HG02885 (cell line): ENCODE measurements around the gene RAN.
"Not testable (repeated sequence)": the region's sequence is repeated elsewhere in the genome, so short reads cannot be mapped to it uniquely, and the experiment has no call there.

Source experiments
- ATAC-seq: cut with Tn5 transposase; IDR thresholded peaks from one replicate; pipeline ENCODE4 v1.9.1; 2021; ENCODE audit warnings: mild to moderate bottlenecking; ENCODE audit not compliant: unreplicated experiment, poor library complexity

RAN gene

DNA sequence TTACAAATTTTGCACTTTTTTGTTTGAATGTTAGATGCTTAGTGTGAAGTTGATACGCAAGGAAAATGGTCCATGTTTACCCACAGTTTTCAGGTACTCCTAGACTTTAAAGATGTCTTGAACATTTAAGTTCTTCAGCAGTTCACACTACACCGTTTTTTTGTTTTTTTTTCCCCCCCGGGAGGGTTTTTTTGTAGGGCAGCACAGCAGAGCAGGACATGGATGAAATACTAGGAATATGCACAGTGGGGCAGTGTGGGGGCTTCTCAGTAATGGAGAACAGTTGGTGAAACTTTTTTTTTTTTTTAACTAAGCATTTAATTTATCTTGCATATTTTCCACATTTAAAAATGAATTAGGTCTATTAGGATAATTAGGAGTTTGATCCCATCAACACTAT lies 4.9 kb downstream of the RAN start:
- ATAC-seq: no peak

DNA sequence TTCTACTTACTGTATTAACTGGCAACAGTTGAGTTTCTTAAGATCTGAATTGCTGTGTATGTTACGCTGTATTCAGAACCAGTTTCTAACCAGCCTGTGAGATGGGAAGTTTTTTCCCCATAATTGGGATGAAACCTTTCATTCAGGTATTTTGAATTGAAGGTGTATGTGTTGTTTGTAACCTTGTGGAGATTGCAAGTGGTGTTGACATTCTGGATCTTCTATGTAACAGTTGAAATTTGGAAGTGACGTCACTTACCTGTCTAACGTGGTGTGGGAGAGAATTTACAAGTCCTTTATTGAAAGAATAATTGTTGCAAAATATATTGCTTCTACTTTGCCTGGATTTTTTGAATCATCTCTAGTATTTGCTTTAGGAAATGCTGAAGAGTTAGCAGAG lies 5.5 kb downstream of the RAN start:
- no peak for ATAC-seq

DNA sequence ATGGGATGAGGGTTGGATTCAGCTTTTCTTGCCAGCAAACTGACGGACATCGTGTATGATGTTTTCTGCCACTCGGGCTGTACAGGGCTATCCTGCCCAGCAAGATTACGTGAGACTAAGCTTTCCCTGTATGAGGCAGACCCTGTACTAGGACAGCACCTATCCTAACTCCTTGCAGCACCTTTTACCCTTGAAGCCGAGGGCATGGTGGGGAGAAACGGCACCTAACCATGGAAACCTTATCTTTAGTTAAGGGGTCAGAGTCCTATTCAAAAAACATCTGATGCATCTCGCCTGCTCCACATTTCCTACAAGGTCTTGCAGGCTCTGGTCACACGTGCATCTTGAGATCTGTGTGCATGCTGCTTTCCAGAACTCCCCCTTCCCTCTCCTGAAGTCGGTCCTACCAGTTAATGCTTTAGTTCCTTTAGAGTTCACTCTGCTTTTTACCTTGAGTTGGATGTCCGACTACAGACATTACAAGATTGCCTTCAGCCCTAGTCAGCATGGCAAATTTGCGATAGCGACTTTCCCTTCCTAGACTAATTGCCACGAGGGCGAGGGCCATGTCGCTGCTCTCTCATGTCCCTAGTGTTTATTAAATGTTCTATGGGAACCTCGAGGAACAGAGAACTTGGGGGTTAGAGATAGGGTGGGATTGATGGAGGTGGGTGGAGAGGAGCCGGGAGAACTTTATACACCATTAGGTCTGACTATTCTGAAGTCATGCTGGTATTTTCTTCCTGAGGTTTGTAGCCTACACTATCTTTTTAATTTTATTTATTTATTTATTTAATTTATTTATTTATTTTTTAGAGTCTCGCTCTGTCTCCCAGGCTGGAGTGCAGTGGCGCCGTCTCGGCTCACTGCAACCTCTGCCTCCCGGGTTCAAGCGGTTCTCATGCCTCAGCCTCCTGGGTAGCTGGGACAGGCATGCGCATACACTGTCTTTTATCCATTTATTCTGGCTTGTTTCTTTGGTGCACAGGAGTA lies 6.6 kb downstream of the RAN start:
- no peak for ATAC-seq

DNA sequence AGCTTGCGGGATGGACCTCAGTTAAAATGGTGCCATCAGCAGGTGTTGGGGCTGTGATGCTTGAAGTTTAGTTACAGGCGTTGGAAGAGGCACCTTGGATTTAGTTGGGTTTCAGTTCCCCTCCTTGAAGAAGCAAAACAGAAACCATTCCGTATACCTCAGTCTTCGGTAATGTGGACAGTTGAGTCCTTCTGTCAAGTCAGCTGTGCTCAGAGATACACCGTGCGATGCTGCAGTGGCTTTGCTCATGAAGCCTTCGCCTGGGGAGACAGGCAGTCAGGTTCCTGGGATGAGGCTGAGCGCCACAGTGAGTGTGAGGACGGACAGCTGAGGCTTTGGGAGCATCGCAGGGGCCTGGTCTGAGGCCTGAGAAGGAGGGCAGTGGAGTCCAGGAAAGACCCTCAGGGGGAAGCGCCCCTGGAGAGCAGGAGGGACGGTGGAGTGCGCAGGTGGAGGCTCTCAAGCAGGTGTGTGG lies 7.4 kb downstream of the RAN start:
- peak; percentile 83 for ATAC-seq

DNA sequence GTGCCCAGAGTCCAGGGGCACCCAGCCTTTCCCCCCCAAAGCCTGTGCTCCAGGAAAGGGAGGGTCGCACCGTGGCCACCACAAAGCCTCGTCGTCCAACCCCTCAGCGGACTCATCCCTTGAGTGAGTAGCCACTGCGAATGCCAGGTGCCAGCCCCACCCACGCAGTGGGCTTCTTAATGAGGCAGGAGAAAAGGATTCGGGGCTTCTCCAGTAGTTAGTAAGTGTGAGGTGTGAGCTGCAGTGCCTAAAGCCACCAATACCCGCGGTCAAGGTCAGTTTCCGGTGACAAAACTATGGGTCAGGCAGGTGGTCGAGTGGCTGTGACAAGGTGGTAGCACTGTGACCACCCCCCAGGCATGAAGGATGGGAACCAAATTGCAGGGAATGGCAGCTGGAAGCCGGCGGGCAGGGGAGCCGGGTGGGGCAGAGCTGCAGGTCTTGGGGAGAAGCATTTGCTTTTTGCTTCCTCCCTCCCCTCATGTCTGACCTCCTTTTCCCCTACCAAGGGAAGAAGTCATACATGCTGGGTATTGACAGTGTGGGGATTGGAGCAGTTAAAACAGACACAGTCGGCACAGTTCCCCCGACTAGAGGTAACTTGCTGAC lies 8.0 kb downstream of the RAN start:
- peak; percentile 17 for ATAC-seq

DNA sequence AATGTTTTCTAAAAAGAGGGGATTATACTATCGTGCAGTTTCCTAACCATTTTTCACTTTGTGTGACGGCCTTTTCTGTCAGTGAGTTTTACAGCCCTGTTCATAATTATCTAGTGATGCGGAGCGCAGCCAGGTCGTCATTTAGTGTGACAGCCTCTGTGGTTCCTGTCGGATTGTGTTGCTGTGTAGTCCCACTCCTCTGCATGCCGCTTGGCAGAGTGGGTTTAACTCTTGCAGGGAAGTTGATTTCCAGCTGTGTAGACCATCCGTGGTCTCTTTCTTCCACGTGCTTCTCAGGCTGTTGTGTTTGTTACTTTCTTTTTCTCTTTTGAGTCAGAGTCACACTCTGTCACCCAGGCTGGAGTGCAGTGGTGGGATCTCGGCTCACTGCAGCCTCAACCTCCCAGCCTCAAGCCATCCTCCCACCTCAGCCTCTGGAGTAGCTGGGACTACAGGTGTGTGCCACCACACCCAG lies 8.6 kb downstream of the RAN start:
- peak; percentile 57 for ATAC-seq

DNA sequence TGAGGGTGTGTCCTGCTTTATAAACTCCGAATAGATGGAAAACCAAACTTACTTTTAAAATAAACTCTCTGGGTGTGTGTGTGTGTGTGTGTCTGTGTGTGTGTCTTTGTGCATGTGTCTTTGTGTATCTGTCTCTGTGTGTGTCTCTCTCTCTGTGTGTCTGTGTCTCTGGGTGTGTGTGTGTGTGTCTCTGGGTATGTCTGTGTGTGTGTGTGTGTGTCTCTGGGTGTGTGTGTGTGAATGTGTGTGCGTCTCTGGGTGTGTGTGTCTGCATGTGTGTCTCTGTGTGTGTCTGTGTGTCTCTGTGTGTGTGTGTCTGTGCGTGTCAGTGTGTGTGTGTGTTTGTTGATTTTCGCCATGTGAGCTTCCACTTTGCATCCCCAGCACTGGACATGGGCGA lies 9.2 kb downstream of the RAN start:
- no peak for ATAC-seq

DNA sequence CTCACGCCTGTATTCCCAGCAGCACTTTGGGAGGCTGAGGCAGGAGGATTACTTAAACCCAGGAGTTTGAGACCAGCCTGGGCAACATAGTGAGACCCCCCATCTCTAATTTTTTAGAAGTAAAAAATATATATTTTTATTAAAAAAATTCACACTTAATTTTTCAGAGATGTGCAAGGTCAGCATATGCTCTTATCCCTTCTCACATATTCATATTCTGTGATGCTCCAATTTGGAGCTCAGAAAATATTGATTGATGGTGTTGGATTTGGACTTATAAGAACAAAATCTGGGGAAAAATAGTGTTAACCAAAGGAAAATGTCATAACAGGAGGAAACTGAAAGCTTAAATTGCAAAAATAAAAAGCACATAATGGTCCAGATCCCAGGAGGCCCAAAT lies 9.7 kb downstream of the RAN start:
- no peak for ATAC-seq

DNA sequence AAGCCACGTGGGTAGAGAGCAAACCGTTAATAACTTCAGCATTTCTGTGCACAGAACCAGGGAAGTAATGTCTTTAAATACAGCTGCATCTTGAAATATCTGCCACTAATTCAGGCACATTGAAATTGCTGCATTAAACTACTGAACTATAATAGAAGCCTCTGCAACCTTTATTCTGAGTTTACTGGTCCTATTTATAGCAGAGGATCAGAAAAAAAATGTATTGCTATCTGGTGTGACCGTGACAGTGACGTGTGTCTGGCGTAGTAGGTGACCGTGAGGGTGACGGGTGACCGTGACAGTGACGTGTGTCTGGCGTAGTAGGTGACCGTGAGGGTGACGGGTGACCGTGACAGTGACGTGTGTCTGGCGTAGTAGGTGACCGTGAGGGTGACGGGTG lies 15.3 kb downstream of the RAN start:
- ATAC-seq: not testable (repeated sequence)

DNA sequence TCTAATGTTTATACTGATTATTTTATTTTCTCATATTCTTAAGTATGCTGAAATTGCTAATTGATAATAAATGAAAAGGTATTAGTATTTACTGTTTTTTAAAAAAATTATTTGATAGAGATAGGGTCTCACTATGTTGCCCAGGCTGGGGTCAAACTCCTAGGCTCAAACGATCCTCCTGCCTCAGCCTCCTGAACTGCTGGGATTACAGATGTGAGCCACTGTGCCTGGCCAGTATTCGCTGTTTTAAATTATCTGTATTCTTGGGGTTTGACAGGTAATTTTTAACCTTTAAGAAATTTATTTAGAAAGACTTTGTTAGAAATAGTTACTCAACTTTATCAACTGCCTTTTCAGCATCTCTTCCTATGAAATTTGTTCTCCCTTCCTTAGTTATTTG lies 32.2 kb downstream of the RAN start:
- no peak for ATAC-seq

DNA sequence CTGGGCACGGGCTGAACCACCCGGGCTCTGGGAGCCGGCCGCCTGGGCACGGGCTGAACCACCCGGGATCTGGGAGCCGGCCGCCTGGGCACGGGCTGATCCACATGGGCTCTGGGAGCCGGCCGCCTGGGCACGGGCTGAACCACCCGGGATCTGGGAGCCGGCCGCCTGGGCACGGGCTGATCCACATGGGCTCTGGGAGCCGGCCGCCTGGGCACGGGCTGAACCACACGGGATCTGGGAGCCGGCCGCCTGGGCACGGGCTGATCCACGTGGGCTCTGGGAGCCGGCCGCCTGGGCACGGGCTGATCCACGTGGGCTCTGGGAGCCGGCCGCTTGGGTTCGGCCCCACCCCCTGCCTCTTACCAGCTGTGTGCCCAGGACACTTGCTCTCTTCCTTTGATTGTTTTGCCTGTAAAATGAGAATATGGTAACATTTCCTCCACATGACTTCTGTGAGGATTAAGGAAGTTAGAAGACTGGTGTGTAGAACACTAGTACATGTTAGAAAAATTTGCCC lies 33.1 kb downstream of the RAN start:
- ATAC-seq: not testable (repeated sequence)

DNA sequence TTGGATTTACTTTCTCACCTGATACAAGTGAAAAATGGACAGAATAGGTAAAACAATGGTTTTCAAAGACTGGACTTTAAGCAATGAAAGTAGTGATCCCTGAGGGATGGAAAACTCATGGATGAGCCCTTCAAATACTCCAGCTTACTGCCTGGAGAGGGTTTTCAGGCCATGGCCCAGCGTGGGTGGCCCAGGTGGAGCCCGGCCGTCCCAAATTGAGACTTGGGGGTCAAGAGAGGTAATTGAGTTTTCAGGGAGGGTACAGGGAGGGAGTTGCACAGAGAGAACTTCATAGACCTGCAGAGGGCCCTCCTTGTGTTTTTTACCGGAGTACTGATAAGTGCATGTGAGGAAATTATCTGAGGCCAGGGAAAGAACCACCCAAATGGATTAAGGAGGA lies 37.2 kb downstream of the RAN start:
- ATAC-seq: no peak

DNA sequence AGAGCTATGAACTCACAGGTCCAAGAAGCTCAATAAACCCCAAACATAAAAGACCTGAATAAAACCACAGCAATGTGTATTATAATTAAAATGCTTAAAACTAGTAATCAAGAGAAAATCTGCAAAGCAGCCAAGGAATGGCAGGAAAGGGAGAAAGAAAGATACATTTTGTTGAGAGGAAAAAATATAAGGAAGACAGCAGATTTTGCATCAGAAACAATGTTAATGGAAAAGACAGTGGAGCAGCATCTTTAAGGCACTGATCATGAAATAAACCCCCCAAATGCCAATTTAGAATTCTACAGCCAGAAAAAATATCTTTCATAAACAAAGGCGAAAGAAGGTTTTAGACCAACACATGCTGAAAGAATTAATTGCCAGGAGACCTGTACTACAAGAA lies 39.3 kb downstream of the RAN start:
- ATAC-seq: no peak

DNA sequence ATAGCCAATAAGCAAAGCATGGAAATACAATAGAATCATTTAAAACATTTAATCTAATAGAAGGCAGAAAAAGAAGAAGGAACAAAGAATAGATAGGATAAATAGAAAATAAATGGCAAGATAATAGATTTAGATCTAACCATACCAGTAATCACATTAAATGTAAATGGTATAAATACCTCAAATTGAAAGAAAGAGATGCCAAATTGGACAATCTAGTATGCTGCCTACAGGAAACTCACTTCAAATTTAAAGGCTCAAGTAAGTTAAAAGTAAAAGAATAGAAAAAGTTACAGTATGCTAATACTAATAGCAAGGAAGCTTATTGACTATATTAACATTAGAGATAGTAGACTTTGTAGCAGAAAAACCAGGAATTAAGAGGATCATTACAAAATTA lies 40.1 kb downstream of the RAN start:
- no peak for ATAC-seq

DNA sequence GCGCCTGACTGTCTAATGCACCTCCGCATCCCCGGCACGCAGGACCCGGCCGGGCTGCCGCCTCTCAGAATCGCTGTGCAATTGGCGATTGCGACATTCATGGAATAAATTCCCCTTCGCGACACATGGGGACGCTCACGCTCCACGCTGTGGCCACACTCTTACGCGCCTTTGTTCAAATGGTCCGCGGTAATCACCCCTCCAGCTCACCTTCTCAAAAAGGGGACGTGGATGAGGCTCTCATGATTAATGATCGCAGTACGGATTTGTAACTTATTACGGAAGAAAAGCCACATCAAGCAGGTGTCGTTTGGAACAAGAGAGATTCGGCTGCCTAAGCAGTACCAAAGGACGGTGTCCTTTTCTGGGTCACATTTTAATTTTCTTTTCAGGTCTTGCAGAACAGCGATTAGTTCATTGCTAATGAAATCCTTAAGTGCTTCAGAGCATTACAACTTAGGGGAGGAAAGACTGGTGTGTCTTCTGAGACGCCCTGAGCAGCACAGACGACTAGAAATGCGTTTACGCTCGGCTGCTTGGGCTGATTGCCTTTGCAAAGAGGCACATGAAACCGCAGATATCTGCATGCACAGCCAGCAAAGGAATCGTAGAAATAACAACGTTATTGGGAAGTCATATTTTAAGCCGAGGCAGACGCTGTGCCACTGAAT lies 44.5 kb downstream of the RAN start:
- ATAC-seq: no peak

DNA sequence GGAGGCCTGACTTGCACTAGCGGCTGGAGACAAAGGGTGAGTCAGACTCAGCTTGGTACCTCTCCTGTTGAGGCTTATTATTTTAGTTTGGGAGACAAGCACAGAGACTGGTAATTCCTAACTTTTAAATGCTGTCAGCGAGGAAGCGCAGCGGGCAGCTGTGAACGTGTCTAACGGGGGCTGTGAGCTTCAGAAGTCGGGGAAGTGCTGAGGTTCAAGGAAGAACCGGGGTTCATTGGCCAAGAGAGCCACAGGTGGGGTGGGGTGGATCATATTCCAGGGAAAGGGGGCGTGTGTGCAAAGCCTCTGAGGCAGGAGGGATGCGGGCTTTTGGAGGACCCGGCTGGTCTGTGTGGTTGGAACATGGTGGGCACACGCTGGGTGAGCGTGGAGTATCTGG lies 45.7 kb downstream of the RAN start:
- ATAC-seq: no peak

DNA sequence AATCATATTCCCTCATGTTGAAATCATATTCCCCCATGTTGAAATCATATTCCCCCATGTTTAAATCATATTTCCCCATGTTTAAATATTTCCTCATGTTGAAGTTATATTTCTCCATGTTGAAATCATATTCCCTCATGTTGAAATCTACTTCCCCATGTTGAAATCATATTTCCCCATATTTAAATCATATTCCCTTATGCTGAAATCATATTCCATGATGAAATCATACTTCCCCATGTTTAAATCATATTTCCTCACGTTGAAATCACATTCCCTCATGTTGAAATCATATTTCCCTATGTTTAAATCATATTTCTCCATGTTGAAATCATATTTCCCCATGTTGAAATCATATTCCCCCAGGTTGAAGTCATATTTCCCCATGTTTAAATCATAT lies 47.2 kb downstream of the RAN start:
- ATAC-seq: no peak

DNA sequence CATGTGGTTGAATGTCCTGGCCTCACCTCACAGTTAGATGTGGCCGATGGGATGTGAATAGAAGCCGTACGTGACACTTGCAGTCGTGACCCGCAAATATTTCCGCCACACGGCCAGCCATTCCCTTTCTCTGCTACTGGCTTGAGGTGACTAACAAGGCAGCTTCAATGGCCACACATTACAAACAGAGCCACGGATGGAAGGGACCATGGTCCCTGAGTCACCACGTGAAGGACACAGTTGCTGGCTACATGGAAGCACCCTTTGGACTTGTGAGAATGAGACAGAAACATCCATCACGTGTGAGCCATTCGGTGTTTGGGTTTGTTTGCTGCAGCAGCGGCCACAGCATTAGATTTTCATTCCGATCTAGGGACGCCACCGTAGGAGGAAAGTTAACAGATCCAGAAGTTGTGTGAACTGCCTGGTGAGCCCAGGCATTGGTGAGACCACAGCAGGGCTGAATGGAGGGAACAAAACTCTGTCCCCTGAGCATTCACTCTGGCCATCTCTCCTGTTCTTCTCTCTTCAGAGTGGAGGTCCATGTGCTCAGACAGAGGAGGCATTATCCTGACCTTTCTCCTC lies 48.3 kb downstream of the RAN start:
- ATAC-seq: no peak

DNA sequence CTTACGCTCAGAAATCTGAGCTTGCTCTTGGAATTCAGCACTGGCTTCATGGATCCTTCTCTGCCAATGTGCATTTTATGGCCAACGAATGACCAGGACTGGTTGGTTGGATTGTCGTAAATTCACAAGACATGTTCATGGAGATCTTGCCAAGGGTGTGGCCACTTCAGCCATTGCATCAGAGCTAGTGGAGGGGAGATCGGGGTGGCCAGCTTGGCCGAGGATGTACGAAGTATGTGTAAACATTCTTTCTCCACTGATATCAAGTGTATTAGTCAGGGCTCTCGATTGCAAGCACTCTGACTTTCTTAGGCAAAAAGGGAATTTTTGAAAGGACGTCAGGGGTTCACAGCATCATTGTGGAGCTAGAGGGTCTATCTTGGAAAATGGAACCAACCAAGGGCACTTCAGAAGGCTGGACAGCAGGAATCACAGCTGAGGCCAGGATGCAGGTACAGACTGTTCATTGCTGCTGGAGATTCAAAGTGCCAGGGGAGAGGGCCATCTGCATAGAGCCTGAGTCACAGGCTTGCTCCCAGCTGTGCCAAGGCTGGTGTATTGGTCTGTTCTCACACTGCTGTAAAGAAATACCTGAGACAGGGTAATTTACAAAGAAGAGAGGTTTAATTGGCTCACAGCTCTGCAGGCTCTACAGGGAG lies 49.0 kb downstream of the RAN start:
- ATAC-seq: no peak

DNA sequence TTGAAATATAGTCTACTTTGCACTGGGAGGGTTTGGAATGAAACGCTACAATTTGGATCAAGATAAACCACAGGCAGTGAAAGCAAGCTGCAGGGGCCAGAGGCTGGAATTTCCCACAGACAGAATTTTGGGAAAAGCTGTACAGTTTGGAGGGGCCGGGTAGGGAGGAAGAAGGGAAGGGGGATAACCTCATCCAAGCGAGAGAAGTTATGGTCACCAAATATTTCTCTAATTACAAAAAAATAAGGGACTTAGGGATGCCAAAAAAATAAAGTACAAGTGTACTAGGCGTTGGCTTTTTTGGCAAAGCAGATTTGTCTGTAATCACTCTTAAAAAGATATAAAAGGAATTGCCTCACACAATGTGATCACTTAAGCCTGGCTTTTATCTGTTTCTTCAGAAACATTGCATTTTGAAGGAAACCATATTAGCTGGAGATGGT lies 50.7 kb downstream of the RAN start:
- no peak for ATAC-seq
